ENCODE measurements around the gene TIGD3. TPM values are rescaled to one million over a fixed set of nuclear protein-coding genes. Genes with fewer than 3 reads are reported as not detected.
A peak's percentile ranks its signal among the peaks of the same experiment; 100 is the strongest.

Gene TIGD3
- total RNA-seq, 2 donors from 2014 or later = 1.3 to 1.8 TPM

GRCh38 chr11:65362320-65362931 lies 7.9 kb downstream of the TIGD3 start:
- H3K27me3 Mint-ChIP-seq (ENCODE audit: low read depth) = no peaks in the 10 kb centered on the region
- ATAC-seq (replicated peaks in 1 of 2) (peak; percentile 81 to 85), DNase-seq (peak; percentile 19 to 30)
- peaks cover 25% of the 10 kb centered on the region for H3K4me1 Mint-ChIP-seq (ENCODE audit: low read depth)
- H3K9me3 Mint-ChIP-seq = no peaks in the 10 kb centered on the region
- H3K27ac Mint-ChIP-seq = no peak overlapping the region
- no peaks in the 10 kb centered on the region for H3K36me3 Mint-ChIP-seq (ENCODE audit: insufficient read depth in 2 of 2)
- peak overlapping the region; percentile 33 to 73 for H3K4me3 Mint-ChIP-seq

GRCh38 chr11:65362966-65363365 lies 8.4 kb downstream of the TIGD3 start:
- H3K27ac Mint-ChIP-seq = no peak overlapping the region

GRCh38 chr11:65363770-65364169 lies 9.2 kb downstream of the TIGD3 start:
- Mint-ChIP-seq H3K4me1 (ENCODE audit: low read depth) (peaks cover 25% of the 10 kb centered on the region), H3K27ac (no peak overlapping the region), H3K27me3 (ENCODE audit: low read depth) (no peaks in the 10 kb centered on the region), H3K36me3 (ENCODE audit: insufficient read depth in 2 of 2) (no peaks in the 10 kb centered on the region), H3K4me3 (no peak overlapping the region), H3K9me3 (no peaks in the 10 kb centered on the region)
- DNase-seq = no peak
- no peak for ATAC-seq (replicated peaks in 1 of 2)

More at GRCh38 chr11:65362966-65363365, 8.4 kb downstream of the TIGD3 start:
- DNase-seq (no peak), ATAC-seq (replicated peaks in 1 of 2) (peak in 1 of 2 donors; percentile 23)
- Mint-ChIP-seq H3K4me1 (ENCODE audit: low read depth) (peaks cover 25% of the 10 kb centered on the region), H3K36me3 (ENCODE audit: insufficient read depth in 2 of 2) (no peaks in the 10 kb centered on the region), H3K27me3 (ENCODE audit: low read depth) (no peaks in the 10 kb centered on the region), H3K9me3 (no peaks in the 10 kb centered on the region), H3K4me3 (peak overlapping the region in 1 of 2 donors; percentile 73)

DNA sequence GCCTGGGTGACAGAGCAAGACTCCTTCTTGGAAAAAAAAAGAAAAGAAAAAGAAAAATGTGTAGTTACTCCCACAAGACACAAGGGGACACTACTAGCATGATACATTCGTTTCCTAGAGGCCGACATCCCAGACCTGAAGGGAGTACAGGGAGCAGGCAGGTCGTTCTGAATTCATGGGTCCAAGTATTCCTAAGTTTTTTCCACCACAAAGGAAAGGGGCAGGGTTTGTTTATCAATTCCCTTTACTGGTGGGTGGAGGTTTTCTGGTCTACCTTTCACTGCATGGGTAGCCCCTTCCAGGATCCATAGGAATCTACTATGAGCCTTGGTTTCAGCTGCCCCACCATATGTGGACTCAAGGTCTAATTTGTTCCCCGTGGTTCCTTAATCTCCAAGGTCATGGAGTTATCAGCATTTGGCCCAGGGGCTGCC lies 11.8 kb downstream of the TIGD3 start:
- H3K4me1 Mint-ChIP-seq (ENCODE audit: low read depth) = peaks cover 25% of the 10 kb centered on the region
- H3K27ac Mint-ChIP-seq = no peak overlapping the region
- H3K9me3 Mint-ChIP-seq = no peaks in the 10 kb centered on the region
- no peaks in the 10 kb centered on the region for H3K27me3 Mint-ChIP-seq (ENCODE audit: low read depth)
- ATAC-seq (replicated peaks in 1 of 2) (peak; percentile 55 to 64), DNase-seq (peak in 1 of 2 donors; percentile 32)
- H3K36me3 Mint-ChIP-seq (ENCODE audit: insufficient read depth in 2 of 2) = no peaks in the 10 kb centered on the region
- no peak overlapping the region for H3K4me3 Mint-ChIP-seq

GRCh38 chr11:65370659-65371049 lies 16.1 kb downstream of the TIGD3 start:
- ATAC-seq (replicated peaks in 1 of 2) (no peak), DNase-seq (no peak)
- no peaks in the 10 kb centered on the region for H3K27me3 Mint-ChIP-seq (ENCODE audit: low read depth)
- H3K36me3 Mint-ChIP-seq (ENCODE audit: insufficient read depth in 2 of 2) = no peaks in the 10 kb centered on the region
- H3K9me3 Mint-ChIP-seq = no peaks in the 10 kb centered on the region
- H3K27ac Mint-ChIP-seq = no peak overlapping the region
- H3K4me3 Mint-ChIP-seq = no peak overlapping the region
- peaks cover 11% of the 10 kb centered on the region for H3K4me1 Mint-ChIP-seq (ENCODE audit: low read depth)

GRCh38 chr11:65373839-65374580 lies 19.5 kb downstream of the TIGD3 start:
- Mint-ChIP-seq H3K36me3 (ENCODE audit: insufficient read depth in 2 of 2) (no peaks in the 10 kb centered on the region), H3K4me1 (ENCODE audit: low read depth) (no peaks in the 10 kb centered on the region), H3K9me3 (no peaks in the 10 kb centered on the region), H3K27ac (no peak overlapping the region), H3K27me3 (ENCODE audit: low read depth) (no peaks in the 10 kb centered on the region), H3K4me3 (no peak overlapping the region)
- ATAC-seq (replicated peaks in 1 of 2) (no peak), DNase-seq (no peak)

- Mint-ChIP-seq H3K27ac (no peak overlapping the region), H3K36me3 (ENCODE audit: insufficient read depth in 2 of 2) (no peaks in the 10 kb centered on the region), H3K9me3 (no peaks in the 10 kb centered on the region), H3K27me3 (ENCODE audit: low read depth) (no peaks in the 10 kb centered on the region), H3K4me3 (no peak overlapping the region), H3K4me1 (ENCODE audit: low read depth) (no peaks in the 10 kb centered on the region)
- DNase-seq (no peak), ATAC-seq (replicated peaks in 1 of 2) (no peak)
These were observed 20.5 kb downstream of the TIGD3 start for GRCh38 chr11:65375012-65375411.

DNA sequence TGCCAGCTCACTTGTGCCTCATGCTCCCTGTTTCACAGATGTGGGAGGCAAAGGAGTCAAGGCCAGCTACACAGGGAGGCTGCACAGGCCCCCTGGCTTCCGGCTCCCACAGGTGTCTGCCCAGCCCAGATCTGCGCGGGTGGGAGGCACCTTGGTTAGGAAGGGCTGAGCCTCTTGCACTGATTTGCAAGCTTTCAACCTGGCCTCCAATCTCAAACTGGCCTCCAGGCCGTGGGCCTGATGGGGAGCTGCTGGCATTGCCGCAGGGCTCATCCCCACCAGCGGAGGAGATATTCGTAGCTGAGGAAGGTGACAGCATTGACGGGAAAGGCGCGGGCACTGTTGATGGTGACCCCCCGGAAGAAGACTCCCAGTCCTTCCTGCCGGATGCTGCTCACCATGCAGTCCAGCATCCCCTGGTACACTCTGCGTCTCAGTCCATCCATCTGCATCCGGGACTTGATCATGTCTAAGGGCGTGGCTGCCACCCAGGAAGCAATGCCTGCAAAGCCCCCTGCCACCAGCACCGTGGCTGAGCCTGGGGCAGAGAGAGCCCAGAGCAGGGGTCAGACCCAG lies 21.7 kb downstream of the TIGD3 start:
- DNase-seq (no peak), ATAC-seq (replicated peaks in 1 of 2) (no peak)
- no peaks in the 10 kb centered on the region for H3K27me3 Mint-ChIP-seq (ENCODE audit: low read depth)
- peaks cover 8% of the 10 kb centered on the region for H3K4me1 Mint-ChIP-seq (ENCODE audit: low read depth)
- H3K36me3 Mint-ChIP-seq (ENCODE audit: insufficient read depth in 2 of 2) = no peaks in the 10 kb centered on the region
- no peak overlapping the region for H3K4me3 Mint-ChIP-seq
- no peaks in the 10 kb centered on the region for H3K9me3 Mint-ChIP-seq
- H3K27ac Mint-ChIP-seq = no peak overlapping the region

DNA sequence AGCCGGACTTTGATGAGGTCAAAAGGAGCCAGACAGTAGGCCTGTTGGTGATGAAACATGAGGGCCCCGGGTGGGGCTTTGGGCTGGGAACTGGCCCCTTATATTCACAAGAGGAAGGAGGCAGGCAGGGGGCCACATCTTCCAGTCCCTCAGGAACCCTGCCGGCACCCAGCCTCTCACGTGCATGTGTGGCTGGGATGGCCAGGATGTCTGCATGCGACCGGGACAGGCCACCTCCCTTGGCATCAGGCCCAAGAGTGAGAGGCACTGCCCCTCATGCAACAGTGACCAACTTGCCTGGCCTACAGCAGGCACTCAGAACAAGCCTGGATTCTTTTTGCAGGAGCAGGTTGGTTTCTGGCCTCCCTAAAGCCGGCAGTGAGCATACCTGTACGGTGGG lies 22.5 kb downstream of the TIGD3 start:
- no peaks in the 10 kb centered on the region for H3K27me3 Mint-ChIP-seq (ENCODE audit: low read depth)
- DNase-seq (no peak), ATAC-seq (replicated peaks in 1 of 2) (no peak)
- H3K27ac Mint-ChIP-seq = no peak overlapping the region
- H3K9me3 Mint-ChIP-seq = no peaks in the 10 kb centered on the region
- H3K36me3 Mint-ChIP-seq (ENCODE audit: insufficient read depth in 2 of 2) = no peaks in the 10 kb centered on the region
- H3K4me1 Mint-ChIP-seq (ENCODE audit: low read depth) = peaks cover 16% of the 10 kb centered on the region
- H3K4me3 Mint-ChIP-seq = no peak overlapping the region

- no peak overlapping the region for H3K4me3 Mint-ChIP-seq
- no peaks in the 10 kb centered on the region for H3K36me3 Mint-ChIP-seq (ENCODE audit: insufficient read depth in 2 of 2)
- H3K9me3 Mint-ChIP-seq = no peaks in the 10 kb centered on the region
- ATAC-seq (replicated peaks in 1 of 2) = no peak
- DNase-seq = no peak
- H3K4me1 Mint-ChIP-seq (ENCODE audit: low read depth) = peaks cover 21% of the 10 kb centered on the region
- no peak overlapping the region for H3K27ac Mint-ChIP-seq
- no peaks in the 10 kb centered on the region for H3K27me3 Mint-ChIP-seq (ENCODE audit: low read depth)
These were observed 23.2 kb downstream of the TIGD3 start for GRCh38 chr11:65377777-65378176.

DNA sequence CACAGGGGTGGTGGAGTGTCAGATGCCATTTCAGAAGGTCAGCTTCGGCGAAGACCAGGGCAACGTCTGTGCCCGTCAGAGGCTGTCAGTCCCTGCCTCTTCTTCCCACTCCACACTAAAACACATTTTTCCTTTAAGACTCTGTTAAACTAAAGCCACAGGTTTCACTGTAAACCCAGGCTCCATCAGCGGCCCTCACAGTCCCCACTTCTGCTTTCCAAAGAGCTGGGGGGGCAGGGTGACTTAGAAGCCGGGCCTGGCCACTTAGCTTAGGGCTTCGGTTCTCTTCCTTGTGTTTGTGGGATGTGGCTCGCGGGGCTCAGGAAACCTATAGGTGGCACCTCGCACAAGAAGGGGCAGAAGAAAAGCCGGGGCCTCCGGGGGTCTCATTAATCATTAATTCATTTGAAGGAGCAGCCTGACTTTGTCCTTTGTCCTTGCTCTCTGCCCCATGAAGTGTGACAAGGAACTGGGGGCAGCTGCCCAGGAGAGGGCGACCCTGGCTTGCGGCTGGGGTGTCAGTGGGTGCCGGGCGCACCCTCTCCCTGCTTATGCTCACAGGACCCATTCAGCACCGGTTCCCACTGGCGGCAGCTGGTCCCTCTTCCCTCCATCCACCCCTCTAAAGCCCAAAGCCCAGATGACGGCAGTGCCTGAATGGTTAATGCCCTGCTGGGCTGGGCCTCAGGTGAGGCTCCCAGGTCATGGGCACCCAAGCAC lies 23.8 kb downstream of the TIGD3 start:
- no peak overlapping the region for H3K4me3 Mint-ChIP-seq
- H3K27ac Mint-ChIP-seq = peak overlapping the region; percentile 50
- H3K9me3 Mint-ChIP-seq = no peaks in the 10 kb centered on the region
- H3K36me3 Mint-ChIP-seq (ENCODE audit: insufficient read depth in 2 of 2) = no peaks in the 10 kb centered on the region
- no peaks in the 10 kb centered on the region for H3K27me3 Mint-ChIP-seq (ENCODE audit: low read depth)
- no peak for DNase-seq
- H3K4me1 Mint-ChIP-seq (ENCODE audit: low read depth) = peaks cover 27% of the 10 kb centered on the region
- ATAC-seq (replicated peaks in 1 of 2) = no peak

DNA sequence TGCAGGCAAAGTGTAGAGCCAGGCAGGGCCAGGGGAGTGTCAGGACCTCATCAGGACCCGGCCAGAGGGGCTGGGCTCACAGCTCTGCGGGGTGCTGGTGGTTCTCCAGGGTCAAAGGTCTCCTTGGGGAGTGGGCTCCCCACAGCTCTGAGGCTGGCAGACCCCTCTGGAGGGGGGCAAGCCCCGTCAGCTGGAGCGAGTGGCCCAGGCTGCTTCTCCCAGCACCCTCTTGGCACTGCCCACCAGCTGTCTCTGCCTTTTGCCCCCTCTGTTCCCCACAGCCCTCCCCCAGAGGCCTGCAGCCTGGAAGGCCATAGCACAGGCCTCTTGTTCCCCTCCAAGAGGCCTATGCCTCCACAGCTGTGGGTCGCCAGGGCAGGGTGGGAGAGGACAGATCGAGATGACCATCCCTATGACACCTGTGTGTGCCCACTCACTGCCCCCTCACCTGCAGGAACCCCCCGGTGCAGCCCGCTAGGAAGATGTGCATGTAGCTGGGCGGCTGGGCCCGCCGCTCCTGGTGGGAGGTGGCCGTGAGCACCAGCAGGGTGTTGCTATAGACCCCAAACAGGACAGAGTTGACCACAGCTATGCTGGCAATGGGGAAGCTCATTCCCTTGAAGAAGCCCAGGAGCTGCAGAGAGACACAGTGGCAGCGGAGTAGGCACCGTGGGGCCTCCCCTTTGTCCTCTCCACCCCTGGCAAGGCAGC lies 24.5 kb downstream of the TIGD3 start:
- Mint-ChIP-seq H3K27ac (no peak overlapping the region), H3K27me3 (ENCODE audit: low read depth) (no peaks in the 10 kb centered on the region), H3K4me1 (ENCODE audit: low read depth) (peaks cover 34% of the 10 kb centered on the region), H3K36me3 (ENCODE audit: insufficient read depth in 2 of 2) (no peaks in the 10 kb centered on the region), H3K4me3 (no peak overlapping the region), H3K9me3 (no peaks in the 10 kb centered on the region)
- DNase-seq = no peak
- no peak for ATAC-seq (replicated peaks in 1 of 2)
